Stimulated activated CD4-positive, alpha-beta T cell treated with anti-CD3 and anti-CD28 coated beads, Interleukin-1b, Interleukin-23, amount 100 ng/mL, for 4 hours (primary cell): ENCODE results near the gene MYL6B.
"Not testable (repeated sequence)": the region's sequence is repeated elsewhere in the genome, so short reads cannot be mapped to it uniquely, and the experiment has no call there.

Experiments used
- DNase-seq, 2 donors: peaks; one replicate each; pipeline ENCODE4 v3.0.0-alpha.2; 2020; ENCODE audit warnings: low read depth in 2 of 2

The MYL6B gene

GRCh38 chr12:56165369-56165768 lies 13.0 kb downstream of the MYL6B start:
- DNase-seq: no peak

- DNase-seq: no peak
Measured at GRCh38 chr12:56169229-56169759, 16.9 kb downstream of the MYL6B start.

GRCh38 chr12:56172839-56173238 lies 20.5 kb downstream of the MYL6B start:
- no peak for DNase-seq

GRCh38 chr12:56178347-56178746 lies 26.0 kb downstream of the MYL6B start:
- DNase-seq: no peak

GRCh38 chr12:56186957-56187356 lies 34.6 kb downstream of the MYL6B start:
- DNase-seq: no peak

GRCh38 chr12:56188131-56188777 lies 35.9 kb downstream of the MYL6B start:
- DNase-seq: no peak

- DNase-seq: peak; percentile 5 to 12
Measured at GRCh38 chr12:56188778-56189098, 36.4 kb downstream of the MYL6B start.

- DNase-seq: peak; percentile 71 to 80
Measured at GRCh38 chr12:56189099-56189917, 36.9 kb downstream of the MYL6B start, which contains the start of gene SMARCC2. Gene SMARCC2 (minus strand): TSS chr12:56189483. CDS start chr12:56189461, 22 bp downstream.

- peak; percentile 76 to 84 for DNase-seq
Measured at GRCh38 chr12:56189918-56190694, 37.7 kb downstream of the MYL6B start.

GRCh38 chr12:56190695-56191155 lies 38.3 kb downstream of the MYL6B start:
- no peak for DNase-seq

GRCh38 chr12:56192582-56192981 lies 40.2 kb downstream of the MYL6B start:
- DNase-seq: no peak

- peak; percentile 40 to 67 for DNase-seq
Measured at GRCh38 chr12:56193025-56193578, 40.7 kb downstream of the MYL6B start.

GRCh38 chr12:56196818-56197550 lies 44.6 kb downstream of the MYL6B start:
- DNase-seq: not testable (repeated sequence)

GRCh38 chr12:56197921-56198635 lies 45.7 kb downstream of the MYL6B start:
- no peak for DNase-seq

- no peak for DNase-seq
Measured at GRCh38 chr12:56198836-56199235, 46.4 kb downstream of the MYL6B start.

GRCh38 chr12:56202366-56202765 lies 50.0 kb downstream of the MYL6B start:
- no peak for DNase-seq

- DNase-seq: no peak
Measured at GRCh38 chr12:56202838-56203237, 50.5 kb downstream of the MYL6B start.

GRCh38 chr12:56204275-56204674 lies 51.9 kb downstream of the MYL6B start:
- no peak for DNase-seq

GRCh38 chr12:56205445-56205844 lies 53.1 kb downstream of the MYL6B start:
- no peak for DNase-seq

- DNase-seq: no peak
Measured at GRCh38 chr12:56206452-56207166, 54.2 kb downstream of the MYL6B start.
